ENCODE measurements around the gene SIGLEC9.

SIGLEC9 gene

GRCh38 chr19:51156710-51157109 is 32.0 kb downstream of the SIGLEC9 start:
- no peak overlapping the region for H3K27ac ChIP-seq
- H3K27me3 ChIP-seq, result peaks cover 9% of the 10 kb centered on the region
- TF ChIP-seq CTCF (IDR thresholded peaks at IDR 0.05), result no peak
- H3K36me3 ChIP-seq, result peaks cover 15% of the 10 kb centered on the region
- H3K9me3 ChIP-seq, result no peaks in the 10 kb centered on the region
- peaks cover 12 to 13% of the 10 kb centered on the region in 2 experiments for H3K4me1 ChIP-seq (ENCODE audit: control insufficient read depth in 1 of 2, insufficient read depth in 1 of 2, low read depth in 1 of 2, low read length in 1 of 2)
- no peak overlapping the region for H3K4me3 ChIP-seq (ENCODE audit: low read depth in 1 of 2, low read length in 1 of 2)

GRCh38 chr19:51157265-51157664 is 32.6 kb downstream of the SIGLEC9 start:
- Histone ChIP-seq H3K4me1 (ENCODE audit: control insufficient read depth in 1 of 2, insufficient read depth in 1 of 2, low read depth in 1 of 2, low read length in 1 of 2) (peaks cover 12 to 13% of the 10 kb centered on the region in 2 experiments), H3K36me3 (peaks cover 15% of the 10 kb centered on the region), H3K27ac (no peak overlapping the region), H3K4me3 (ENCODE audit: low read depth in 1 of 2, low read length in 1 of 2) (no peak overlapping the region), H3K27me3 (peaks cover 9% of the 10 kb centered on the region), H3K9me3 (no peaks in the 10 kb centered on the region)
- TF ChIP-seq CTCF (IDR thresholded peaks at IDR 0.05), result no peak

- peak overlapping the region in 1 of 2 experiments; percentile 36 for H3K4me3 ChIP-seq (ENCODE audit: low read depth in 1 of 2, low read length in 1 of 2)
- H3K4me1 ChIP-seq (ENCODE audit: control insufficient read depth in 1 of 2, insufficient read depth in 1 of 2, low read depth in 1 of 2, low read length in 1 of 2), result peaks cover 12 to 13% of the 10 kb centered on the region in 2 experiments
- peaks cover 14% of the 10 kb centered on the region for H3K36me3 ChIP-seq
- peaks cover 9% of the 10 kb centered on the region for H3K27me3 ChIP-seq
- H3K27ac ChIP-seq, result peak overlapping the region; percentile 68
- TF ChIP-seq CTCF (IDR thresholded peaks at IDR 0.05), result peak; percentile 92
- no peaks in the 10 kb centered on the region for H3K9me3 ChIP-seq
These were observed 33.9 kb downstream of the SIGLEC9 start for GRCh38 chr19:51158474-51159129.

- Histone ChIP-seq H3K27ac (no peak overlapping the region), H3K27me3 (peaks cover 9% of the 10 kb centered on the region), H3K4me1 (ENCODE audit: control insufficient read depth in 1 of 2, insufficient read depth in 1 of 2, low read depth in 1 of 2, low read length in 1 of 2) (peaks cover 12 to 13% of the 10 kb centered on the region in 2 experiments), H3K4me3 (ENCODE audit: low read depth in 1 of 2, low read length in 1 of 2) (no peak overlapping the region), H3K36me3 (peaks cover 5% of the 10 kb centered on the region), H3K9me3 (no peaks in the 10 kb centered on the region)
- TF ChIP-seq CTCF (IDR thresholded peaks at IDR 0.05), result no peak
These were observed 35.0 kb downstream of the SIGLEC9 start for GRCh38 chr19:51159656-51160055.

GRCh38 chr19:51161266-51161665 is 36.6 kb downstream of the SIGLEC9 start:
- no peaks in the 10 kb centered on the region for H3K9me3 ChIP-seq
- no peaks in the 10 kb centered on the region for H3K36me3 ChIP-seq
- H3K4me1 ChIP-seq (ENCODE audit: control insufficient read depth in 1 of 2, insufficient read depth in 1 of 2, low read depth in 1 of 2, low read length in 1 of 2), result peaks cover 12 to 13% of the 10 kb centered on the region in 2 experiments
- peaks cover 9% of the 10 kb centered on the region for H3K27me3 ChIP-seq
- no peak overlapping the region for H3K27ac ChIP-seq
- no peak for TF ChIP-seq CTCF (IDR thresholded peaks at IDR 0.05)
- no peak overlapping the region for H3K4me3 ChIP-seq (ENCODE audit: low read depth in 1 of 2, low read length in 1 of 2)
